Forelimb muscle (tissue), 1 donor: ENCODE data around the gene ZNF74. TPM values are rescaled to one million over a fixed set of nuclear protein-coding genes. Genes with fewer than 3 reads are reported as not detected.

Source experiments
- DNase-seq: peaks from one replicate; pipeline ENCODE4 v3.0.0-alpha.2; 2013; ENCODE audit warnings: low read depth
- polyA plus RNA-seq: library from polyadenylated mRNA; unstranded; fragments of 120-200 nt; gene quantifications from one replicate; pipeline ENCODE4 v1.2.1, GENCODE V29; 2013; ENCODE audit not compliant: insufficient read length

ZNF74 gene
- polyA plus RNA-seq, 1 donor: 14.9 TPM

DNA sequence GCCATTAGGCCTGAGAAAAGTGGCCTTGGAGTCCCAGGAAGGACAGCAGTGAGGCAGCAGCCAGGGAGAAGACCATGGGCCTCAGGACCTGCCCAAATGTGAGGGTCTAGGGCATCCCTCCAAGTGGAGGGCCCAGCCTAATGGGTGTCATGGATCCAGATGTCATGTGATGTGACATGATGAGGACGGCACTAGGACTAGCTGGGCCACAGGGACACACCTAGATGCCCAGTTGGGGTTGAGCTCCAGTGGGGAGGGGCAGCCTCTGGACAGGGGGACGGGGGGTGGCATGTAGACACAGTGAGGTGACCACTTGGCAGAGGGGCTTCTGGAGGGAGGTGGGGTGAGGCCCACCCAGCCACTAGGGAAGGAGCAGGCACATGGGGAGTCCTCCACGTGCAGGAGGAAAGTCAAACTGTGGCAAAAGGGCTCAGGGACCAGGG lies 38.3 kb downstream of the ZNF74 start:
- no peak for DNase-seq

DNA sequence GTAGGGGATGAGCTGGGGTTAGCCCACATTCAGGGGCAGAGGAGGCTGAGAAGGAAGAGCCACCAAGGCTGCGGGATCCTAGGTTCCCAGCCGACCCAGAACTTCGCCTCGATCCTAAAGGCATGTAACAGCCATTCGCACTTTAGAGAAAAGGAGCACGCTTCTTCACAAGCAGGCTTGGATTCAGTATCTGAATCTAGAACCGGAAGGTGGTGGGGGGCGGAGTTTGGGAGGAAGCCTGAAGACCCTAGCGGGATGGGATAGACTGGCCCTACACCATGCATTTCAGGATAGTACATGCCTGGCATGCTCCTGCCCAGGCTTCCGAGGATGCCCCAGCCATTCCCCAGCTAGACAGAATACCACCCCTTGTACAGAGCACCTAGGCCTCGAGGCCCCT lies 39.2 kb downstream of the ZNF74 start:
- DNase-seq: no peak

DNA sequence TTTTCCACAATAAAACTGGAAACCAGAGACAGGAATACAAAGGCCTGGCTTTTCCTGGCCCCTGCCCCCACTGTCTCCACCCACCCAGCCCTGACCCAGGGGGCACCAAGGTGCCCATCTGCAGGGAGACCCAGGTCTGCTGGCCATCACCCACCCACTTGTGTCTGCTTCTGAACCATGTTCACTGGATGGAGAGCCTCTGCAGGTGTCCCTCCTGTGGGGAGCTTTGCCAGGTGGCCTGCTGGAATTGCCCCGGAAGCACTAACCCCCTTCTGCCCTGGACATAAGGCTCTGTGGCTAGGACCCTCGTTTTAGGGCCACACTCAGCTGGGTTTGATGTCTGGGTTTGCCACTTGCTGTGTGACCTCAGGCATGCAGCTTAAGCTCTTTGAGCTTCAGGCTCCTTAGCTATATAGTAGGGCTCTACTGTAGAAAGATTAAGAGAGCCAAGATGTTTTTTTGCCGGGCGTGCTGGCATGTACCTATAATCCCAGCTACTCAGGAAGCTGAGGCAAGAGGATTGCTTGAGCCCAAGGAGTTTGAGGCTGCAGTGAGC lies 39.8 kb downstream of the ZNF74 start:
- DNase-seq: no peak

DNA sequence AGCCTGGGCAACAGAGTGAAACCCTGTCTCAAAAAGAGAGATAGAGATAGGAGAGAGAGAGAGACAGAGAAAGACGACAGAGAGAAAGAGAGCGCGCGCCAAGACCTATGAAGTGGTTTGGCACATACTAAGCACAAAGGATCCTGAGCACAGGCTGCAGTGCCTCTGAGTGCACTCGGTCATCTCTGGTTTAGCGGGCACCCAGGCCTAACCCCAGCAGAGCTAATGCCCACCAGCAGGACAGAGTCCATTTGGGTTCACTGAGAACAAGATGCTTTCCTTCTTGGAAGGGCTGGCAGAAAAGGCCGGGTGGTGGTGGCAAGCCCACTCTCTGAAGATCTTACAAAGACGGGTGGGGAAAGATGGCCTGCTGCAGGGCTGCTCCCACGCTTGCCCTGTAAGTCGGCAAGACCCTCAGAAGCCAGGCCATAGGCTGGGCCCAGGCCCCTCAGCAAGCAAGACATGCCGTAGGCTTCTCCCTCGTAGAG lies 40.4 kb downstream of the ZNF74 start:
- no peak for DNase-seq

DNA sequence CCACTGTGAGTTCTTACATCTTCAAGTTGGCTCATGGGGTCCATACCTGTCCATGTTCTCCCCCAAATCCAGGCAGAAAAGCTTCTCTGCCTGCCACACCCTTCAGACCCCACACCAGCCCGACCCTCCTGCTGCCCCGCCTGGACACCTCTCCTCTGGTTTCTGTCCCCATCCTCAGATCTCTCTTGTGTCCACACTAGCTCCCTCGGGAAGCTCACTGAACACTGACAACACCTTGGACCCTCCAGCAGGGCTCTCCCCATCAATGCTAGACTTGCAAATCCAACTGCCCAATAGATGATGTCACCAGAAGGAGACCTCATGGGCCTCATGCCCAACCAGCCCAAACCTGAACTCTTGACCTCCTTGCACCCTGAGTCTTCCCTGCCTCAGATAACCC lies 40.8 kb downstream of the ZNF74 start:
- DNase-seq: no peak

DNA sequence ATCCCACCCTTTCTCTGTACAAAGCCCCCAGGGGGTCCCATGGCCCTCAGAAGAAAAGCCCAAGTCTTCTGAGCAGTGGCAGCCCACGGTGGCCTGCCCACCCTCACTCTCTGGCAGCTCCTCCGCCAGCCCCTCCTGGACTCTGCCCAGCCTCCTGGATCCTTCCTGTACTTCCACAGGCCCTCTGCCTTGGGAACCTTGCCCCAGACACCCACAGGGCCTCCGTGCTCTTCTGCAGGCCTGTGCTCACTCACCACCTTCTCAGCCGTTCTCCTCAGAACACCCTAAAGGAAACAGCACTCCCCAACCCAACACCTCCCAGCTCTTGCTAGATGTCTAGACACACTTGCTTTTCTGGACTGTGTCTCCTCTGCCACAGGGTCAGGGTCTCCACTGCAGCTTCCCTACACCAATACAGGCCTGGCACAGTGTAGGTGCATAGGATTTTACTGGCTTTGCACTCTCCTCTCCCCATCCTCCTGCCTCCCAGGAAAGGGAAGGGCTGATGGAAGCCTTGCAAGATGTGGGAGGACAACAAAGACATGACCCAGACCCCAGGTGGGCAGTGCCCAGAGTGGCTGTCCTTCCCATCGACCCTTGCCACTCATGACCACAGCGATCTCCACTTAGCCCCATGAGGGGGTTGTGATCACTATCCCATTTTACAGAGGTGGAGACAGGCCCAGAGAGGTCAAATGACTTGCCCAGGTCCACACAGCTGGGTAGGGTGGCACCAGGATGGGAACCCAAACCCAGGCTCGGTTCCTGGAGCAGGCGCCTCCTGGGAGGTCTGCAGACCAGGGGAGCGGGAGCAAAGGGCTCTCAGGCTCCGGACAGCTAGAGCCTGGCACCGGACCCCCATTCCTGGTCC lies 41.7 kb downstream of the ZNF74 start:
- DNase-seq: no peak

DNA sequence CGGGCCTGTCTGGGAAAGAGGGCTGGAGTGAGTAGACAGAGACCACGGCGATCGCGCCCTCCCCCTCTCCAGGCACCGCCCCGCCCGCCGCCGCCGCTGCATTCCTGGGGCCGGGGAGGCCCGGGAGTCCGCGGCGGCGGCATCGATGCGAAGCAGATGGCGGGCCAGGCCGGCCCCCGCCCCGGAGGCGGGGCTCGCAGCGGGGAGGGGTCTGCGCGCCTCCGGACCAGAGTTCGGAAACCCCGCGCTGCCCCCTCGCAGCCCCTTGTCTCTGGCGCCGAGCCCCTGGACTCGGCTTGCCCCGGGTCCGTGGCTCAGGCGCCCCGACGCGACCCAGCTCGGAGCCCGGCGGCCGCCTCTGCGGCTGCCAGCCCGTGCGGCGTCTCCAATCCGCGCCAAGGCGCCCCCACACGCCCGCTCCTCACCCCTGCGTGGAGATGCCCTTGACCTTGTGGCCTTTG lies 42.4 kb downstream of the ZNF74 start:
- DNase-seq: no peak

DNA sequence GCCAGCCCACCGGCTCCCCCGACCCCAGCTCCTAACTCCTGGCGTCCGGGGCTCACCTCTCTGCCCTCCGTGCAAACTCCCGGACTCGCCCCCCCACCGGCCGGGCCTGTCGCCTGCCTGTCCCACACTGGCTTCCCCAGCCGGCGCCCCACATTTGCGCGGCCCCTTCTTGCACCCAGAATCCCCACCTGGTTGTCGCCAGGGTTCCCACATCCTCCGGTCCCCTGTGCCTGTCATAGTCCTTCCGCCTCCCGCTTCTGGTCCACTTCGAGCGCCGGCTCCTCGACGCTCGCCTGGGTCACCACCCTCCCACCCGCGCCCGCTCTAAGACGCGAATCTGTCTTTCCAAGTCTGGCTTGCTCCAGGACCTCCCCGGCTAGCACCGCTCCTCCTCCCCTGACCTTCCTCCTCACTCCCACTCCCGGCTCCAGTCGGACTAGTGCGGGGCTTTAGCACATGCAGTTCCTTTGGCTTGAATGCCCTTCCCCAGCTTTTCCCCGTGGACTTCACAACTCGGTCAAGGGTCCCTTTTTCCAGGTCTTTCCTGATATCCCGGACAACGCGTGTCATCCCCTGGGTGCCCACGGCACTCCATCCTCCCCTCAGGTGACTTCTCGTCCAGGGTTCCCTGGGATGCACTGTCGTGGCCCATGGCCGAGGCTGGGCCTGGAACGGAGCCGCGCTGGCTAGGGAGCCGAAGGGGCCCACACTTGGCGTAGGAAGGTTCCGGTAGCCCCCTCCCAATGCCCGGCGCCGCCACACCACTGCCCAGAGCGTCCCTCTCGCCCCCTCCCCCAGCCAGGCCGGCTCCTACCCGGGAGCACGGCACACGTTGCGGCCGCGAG lies 43.0 kb downstream of the ZNF74 start:
- no peak for DNase-seq

DNA sequence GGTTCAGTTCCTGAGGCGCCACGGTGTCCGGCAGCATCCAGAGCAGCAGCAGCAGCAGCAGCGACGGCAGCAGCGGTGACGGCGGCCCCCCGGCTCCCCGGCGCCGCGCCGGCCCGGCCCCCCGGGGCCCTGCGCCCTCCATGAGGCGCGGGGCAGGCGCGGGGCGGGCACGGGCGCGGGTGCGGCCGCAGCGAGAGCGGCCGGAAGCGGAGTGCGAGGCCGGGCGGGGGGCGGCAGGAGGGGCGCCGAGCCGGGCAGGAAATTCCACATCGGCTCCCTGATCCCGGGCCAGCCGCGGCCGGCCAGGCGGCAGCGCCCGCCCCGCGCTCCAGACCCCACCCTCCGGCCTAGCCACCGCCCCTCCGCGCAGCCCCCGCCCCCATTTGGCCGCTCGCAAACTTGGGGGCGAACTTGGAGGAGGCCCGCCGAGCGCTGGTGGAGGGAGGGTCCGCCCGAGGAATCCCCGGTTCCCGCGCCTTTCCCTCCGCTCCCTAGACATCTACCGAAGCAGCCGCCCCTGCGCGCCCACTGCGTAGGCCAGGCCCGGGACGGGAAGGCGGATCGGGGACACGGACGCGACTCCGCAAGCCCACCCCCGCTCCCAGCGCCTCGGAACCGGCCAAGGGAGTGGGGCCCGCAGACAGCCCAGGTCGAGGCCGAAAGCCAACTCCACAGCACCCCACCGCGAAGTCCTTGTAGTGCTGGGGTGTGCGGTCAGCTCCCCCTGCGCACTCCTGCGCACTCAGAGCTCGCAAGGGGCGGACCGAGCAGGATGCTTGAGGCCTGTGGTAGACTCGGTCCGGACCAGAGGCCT lies 43.9 kb downstream of the ZNF74 start, which contains the start of gene SCARF2:
Gene SCARF2, minus strand, starts transcription at position 213 of the 814 bp plus-strand sequence. Its CDS starts 71 bp downstream, at position 142.
- no peak for DNase-seq

DNA sequence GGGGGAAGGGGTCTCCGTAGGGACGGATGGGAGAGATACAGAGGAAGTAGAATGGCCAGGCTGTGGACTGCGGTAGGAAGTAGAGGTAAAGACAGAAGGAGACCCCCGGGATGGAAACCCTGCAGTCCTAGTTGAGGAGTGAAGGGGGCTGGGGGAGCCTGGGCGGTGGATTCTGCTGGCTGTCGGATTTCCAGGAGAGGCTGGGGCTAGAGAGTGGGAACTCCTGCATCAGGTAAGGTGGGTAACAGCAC lies 44.4 kb downstream of the ZNF74 start:
- DNase-seq: no peak

DNA sequence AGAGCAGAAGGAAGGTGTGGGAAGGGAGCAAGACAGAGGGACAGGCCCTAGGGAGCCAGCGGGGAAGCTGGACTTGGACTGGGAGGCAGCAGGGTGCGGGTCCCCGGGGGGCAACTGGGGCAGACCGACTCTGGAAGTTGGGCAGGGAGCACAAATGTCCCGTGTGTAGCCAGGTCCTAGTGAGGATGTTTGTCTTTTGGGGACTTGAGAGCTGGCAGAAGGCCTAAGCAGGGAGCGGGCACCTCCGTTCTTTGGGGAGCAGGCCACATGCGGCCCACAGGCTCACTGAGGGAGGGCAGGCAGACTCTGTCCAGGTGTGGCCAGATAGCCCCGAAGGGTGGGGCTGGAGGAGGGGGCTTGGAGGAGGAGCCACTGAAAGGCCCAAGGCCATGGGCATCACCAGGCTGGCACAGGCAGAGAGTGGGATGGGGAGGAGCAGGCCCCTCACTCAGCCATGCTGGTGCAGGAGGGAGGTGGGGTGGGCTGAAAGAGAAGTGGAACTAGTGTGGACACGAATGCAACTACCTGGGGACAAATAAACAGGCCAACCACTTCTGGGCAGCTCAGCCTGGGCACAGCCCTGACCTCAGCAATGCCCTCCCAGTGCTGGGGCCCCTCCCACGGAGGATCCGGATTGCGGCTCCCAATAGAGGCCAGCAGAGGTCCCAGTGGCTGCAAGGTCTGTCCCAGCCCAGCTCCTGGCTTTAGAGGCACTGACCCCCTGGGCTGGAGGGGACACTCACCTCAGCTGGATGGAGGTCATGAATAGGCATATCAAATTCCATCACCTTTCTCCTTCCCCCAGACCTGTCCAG lies 44.9 kb downstream of the ZNF74 start:
- no peak for DNase-seq

DNA sequence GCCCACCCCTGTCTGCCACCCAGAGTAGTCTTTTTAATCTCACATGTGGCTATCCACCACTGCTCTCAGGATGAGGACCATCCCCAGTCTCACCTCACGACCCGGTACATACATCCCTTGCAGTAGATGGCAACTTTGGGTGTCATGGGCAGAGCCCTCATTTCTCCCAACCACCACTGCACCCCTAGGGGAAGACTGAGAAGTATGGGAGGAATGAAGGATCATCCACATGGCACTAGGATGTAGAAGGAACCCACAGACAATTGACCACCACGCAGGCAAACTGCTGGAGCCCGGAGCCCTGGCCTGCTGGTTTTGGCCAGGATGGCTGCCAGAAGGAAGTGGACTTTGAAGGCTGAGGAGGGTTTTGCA lies 45.6 kb downstream of the ZNF74 start:
- no peak for DNase-seq

DNA sequence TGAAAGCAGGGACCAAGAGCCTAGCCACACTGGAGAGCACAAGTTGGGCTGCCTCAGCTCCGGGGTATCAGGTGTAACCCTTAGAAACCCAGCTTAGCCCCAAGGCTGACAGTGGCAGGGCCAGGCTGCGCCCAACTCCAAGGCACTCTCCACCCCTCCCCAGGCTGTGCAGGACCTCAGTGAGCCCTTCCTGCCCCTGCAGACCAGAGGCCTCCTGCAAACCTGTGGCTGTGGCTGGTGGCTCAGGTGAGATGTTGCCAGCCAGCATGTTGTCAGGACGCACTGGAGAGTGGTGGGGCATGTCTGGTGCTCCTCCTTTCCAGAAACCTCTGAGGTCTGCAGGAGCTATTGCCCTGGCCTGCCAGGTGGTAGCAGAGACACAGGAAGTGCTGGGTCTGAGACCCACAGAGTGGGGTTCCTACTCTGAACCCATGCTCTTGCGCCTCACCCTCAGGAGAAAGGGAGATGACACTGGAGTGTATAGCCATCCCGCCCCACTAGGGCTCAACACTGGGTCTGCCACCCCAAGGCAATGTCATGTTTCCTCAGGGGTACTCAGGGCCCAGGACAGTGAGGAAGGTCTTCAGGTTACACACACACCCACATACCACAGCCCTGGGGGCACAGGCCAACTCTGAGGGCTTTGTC lies 46.1 kb downstream of the ZNF74 start:
- no peak for DNase-seq

DNA sequence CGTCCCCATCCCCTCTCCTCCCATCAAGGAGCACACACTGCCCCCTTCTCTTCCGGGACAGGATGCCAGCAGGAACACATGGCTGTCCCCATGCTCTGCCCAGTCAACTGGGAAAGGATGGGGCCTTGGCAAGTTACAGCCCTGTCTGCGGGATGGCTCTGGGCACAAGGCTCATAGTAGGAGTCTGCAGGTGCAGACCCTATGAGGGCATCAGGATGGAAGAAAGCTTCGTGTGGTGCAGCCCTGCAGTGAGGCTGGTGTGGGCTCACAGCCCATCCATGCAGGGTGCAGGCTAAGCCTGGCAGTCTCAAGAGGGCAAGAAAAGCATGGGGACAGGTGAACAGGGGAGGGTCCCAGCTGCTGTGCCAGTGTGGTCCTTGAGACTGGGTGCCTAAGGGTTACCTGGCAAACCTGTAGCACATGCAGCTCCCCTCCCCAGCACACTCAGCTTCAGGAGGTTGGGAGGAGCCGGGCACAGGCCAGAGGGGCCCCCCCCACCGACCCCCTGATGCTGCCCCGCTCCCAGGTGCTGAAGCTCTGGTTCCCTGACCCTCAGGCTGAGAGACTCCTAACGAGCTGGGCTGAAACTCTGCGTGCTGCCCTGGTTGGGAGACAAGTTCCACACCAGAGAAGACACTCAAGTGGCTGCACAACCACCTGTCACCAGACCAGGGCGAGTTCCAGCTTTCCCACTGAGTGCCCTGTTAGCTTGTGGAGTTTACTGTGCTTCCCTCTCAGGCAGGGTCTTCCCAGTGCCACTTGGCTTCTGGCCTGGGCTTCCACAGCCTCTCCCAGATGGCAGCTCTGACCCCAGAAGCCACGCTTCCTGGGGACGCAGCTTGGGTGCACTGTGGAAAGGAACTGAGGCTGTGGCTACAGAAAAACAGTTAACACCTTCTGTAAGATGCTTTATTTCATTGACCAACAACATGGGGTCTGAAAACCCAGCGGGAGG lies 47.0 kb downstream of the ZNF74 start:
- no peak for DNase-seq

DNA sequence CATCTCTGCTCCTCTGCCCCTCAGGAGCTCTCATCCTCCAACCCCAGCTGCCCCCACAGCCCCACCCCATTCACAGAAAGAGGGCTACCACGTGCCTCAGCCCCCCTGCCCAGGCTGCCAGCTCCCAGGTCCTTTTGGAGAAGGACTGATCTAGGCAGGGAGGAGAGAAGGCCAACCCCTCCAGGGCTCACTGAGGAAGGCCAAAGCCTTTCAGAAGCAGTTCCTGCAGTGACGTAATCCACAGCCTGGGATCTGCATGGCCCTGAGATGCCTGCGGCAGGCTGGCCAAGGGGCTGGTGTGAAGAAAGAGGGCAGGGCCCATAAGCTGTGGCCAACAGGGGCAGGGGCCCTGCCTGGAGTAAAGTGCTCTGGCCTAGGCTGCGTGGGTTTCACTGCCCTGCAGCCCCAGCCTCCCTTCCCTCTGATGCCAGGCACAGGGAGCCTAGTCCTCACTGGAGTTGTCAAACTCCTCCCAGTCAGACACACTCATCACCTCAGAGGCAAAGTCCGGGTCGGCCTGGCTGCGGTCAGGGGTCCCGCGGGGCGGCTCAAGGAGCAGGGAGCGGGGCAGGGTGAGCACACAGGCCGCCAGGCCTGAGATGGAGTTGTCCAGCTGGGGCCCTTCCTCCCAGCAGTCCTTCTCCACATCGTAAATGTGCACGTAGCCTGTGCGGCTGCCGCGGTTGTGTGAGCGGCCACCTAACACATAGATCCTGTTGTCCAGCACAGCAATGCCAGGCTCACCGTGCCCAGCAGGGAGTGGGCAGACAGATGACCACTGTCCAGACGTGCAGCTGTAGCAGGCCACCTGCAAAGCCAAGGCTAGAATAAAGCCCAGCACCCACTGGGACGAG lies 47.9 kb downstream of the ZNF74 start:
- DNase-seq: no peak

DNA sequence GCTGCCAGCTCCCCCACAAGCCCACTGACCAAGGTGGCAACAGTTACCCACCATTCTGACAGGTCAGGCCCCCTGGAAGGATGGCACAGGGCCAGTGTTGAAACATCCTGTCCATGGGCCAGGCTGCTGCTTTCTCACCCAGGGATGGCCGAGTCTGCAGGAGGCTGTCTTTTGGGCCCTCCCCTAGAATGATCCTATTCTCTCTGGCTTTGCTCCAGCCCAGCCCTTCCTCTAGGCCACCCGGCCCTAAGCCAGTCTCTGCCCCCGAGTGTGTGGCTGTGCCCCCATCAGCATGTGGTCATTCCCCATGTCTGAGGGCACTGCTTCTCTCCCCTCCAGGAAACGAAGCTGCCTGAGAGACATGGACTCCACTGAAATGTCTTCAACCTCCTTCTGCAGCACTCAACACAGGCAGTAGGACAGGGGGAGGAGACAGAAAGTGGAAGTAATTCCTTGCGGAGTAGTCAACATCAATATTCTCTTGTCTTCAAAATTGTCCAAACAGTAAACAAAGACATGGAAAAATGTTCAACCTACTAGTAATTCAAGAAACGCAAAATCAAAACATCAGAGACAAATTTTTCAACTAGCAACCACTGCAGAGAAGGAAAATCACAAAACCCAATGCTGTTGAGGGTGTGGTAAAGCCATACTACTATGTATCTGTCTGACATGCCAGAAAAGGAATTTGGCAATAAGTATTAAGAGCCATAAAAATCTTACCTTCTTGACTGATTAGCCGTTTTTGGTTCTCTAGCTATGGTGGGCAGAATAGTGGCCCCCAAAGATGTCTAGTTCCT lies 48.7 kb downstream of the ZNF74 start:
- DNase-seq: no peak

DNA sequence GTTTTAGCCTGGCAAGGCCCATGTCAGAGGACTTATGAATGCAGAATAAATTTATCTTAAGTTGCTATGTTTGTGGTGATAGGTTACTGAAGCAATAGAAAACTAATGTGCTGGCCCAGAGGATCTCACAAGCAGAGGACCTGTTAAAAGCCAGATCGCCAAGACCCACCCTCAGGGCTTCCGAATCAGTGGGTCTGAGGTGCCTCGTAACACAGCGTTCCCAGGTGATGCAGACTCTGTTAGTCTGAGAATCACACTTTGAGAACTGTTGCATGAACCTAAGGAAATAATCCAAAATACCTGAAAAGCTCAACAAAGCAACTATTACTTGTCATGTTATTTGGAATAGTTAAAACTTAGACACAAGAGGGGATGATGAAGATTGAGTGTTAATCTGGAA lies 50.4 kb downstream of the ZNF74 start:
- no peak for DNase-seq
